AG04450 (cell line): Measurements from ENCODE around the gene TTK. TPM values are rescaled to one million over a fixed set of nuclear protein-coding genes. Genes with fewer than 3 reads are reported as not detected.
A peak's percentile ranks its signal among the peaks of the same experiment; 100 is the strongest.

ENCODE experiments used
- CTCF ChIA-PET: fragments of 300-600, 350-600 bp; formaldehyde crosslinking; extraction: SDS; loops from one replicate; lab custom pipeline; 2022; ENCODE audit warnings: antibody characterized with exemption, inconsistent platforms; lab: Charles Lee
- POLR2A ChIA-PET: fragments of 350-600 bp; formaldehyde crosslinking; extraction: SDS; loops from one replicate; lab custom pipeline; 2021; ENCODE audit warnings: antibody characterized with exemption, inconsistent platforms; lab: Yijun Ruan, JAX
- DNase-seq: peaks from one replicate; pipeline ENCODE4 v3.0.0-alpha.2; 2011; ENCODE audit warnings: low read depth, low spot score
- H3K27ac ChIP-seq: one replicate; pipeline ENCODE4 v1.5.1; 2012; ENCODE audit warnings: low read depth, low read length, control low read depth
- H3K27me3 ChIP-seq: one replicate; pipeline ENCODE4 v1.6.0; 2012; ENCODE audit warnings: low read length; ENCODE audit not compliant: control insufficient read depth, insufficient read depth
- H3K4me3 ChIP-seq: 2 replicates; pipeline ENCODE4 v1.5.1; 2011; ENCODE audit warnings: mild to moderate bottlenecking, low read depth, low read length, control low read depth
- H3K9me3 ChIP-seq: 2 replicates; pipeline ENCODE4 v1.5.1; 2012; ENCODE audit warnings: low read length; ENCODE audit not compliant: control insufficient read depth, insufficient read depth
- polyA plus RNA-seq: library from polyadenylated mRNA; depleted of rRNA; stranded (reverse); fragments of >200 nt; gene quantifications from 2 replicates; pipeline ENCODE4 v1.2.3, GENCODE V29; 2011
- TF ChIP-seq, protein P1 (sequence below): IDR thresholded peaks from 2 replicates; pipeline ENCODE4 v1.5.1; 2011; ENCODE audit warnings: low read depth, low read length, control low read depth, inconsistent platforms

The TTK gene
- polyA plus RNA-seq, 1 experiment = 8.0 TPM

DNA sequence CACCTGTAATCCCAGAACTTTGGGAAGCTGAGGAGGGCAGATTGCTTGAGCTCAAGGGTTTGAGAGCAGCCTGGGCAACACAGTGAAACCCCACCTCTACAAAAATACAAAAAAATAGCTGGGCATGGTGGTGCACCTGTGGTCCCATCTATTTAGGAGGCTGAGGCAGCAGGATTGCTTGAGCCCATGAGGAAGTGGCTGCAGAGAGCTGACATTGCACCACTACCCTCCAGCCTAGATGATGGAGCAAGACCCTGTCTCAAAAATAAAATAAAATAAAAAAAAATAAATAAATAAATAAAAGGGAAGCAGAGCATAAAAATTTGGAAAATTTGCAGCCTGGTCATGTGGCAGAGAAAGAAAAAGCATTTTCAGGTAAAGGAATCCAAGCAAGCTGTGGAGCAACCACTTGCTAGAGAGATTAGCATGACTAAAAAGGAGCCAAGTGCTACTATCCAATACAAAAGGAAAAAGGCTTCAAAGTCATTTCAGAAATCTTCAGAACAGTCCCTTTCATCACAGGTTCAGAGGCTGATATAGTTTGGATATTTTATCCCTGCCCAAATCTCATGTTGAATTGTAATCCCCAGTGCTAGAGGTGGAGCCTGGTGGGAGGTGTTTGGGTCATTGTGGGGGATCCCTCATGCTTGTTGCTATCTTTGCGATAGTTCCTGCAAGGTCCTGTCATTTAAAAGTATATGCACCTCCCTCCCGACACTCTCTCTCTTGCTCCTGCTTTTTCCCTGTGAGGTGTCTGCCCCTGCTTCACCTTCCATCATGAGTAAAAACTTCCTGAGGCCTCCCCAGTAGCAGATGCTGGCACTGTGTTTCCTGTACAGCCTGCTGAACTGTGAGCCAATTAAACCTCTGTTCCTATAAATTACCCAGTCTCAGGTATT, 11.2 kb upstream of the TTK start:
- H3K27me3 ChIP-seq = peaks cover 2% of the 10 kb centered on the region
- H3K4me3 ChIP-seq = no peak overlapping the region
- DNase-seq = no peak
- TF ChIP-seq, protein P1, sequence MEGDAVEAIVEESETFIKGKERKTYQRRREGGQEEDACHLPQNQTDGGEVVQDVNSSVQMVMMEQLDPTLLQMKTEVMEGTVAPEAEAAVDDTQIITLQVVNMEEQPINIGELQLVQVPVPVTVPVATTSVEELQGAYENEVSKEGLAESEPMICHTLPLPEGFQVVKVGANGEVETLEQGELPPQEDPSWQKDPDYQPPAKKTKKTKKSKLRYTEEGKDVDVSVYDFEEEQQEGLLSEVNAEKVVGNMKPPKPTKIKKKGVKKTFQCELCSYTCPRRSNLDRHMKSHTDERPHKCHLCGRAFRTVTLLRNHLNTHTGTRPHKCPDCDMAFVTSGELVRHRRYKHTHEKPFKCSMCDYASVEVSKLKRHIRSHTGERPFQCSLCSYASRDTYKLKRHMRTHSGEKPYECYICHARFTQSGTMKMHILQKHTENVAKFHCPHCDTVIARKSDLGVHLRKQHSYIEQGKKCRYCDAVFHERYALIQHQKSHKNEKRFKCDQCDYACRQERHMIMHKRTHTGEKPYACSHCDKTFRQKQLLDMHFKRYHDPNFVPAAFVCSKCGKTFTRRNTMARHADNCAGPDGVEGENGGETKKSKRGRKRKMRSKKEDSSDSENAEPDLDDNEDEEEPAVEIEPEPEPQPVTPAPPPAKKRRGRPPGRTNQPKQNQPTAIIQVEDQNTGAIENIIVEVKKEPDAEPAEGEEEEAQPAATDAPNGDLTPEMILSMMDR = no peak
- POLR2A ChIA-PET = no interaction called here
- no peak overlapping the region for H3K27ac ChIP-seq
- CTCF ChIA-PET = no interaction called here
- no peaks in the 10 kb centered on the region for H3K9me3 ChIP-seq

DNA sequence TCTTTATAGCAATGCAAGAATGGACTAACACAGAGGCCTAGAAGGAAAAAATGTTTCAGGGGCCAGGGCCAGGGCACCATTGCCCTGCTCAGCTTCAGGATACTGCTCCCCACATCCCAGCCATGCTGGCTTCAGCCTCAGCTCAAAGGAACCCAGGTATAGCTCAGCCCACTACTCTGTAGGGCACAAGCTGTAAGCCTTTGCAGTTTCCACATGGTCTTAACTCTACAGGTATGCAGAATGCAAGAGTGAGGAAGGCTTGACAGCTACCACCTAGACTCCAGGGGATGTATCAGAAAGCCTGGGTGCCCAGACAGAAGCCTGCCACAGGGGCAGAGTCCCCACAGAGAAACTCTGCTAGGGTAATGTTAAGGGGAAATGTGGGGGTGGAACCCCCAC, 10.5 kb upstream of the TTK start:
- H3K27me3 ChIP-seq = peaks cover 2% of the 10 kb centered on the region
- ChIA-PET POLR2A (no interaction called here), CTCF (no interaction called here)
- no peaks in the 10 kb centered on the region for H3K9me3 ChIP-seq
- H3K27ac ChIP-seq = no peak overlapping the region
- TF ChIP-seq, protein P1 = no peak
- H3K4me3 ChIP-seq = no peak overlapping the region
- DNase-seq = no peak

DNA sequence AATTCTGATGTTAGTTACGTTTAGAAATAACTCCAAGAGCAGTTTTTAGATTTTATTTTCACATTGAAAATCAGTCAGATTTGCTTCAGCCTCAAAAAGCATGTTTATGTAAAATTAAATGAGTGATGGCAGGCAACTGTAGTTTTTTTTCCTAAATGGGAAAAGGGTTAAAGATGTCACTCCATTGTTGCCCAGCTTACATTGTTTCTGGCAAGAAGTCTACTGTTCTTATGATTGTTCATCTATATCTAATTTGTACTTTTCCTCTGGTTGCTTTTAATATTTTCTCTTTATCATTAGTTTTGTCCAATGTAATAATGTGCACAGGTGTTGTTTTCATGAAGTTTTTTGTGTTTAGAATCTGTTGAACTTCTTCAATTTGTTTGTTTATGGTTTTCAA, 6.7 kb upstream of the TTK start:
- Histone ChIP-seq H3K27ac (no peak overlapping the region), H3K27me3 (peaks cover 2% of the 10 kb centered on the region), H3K4me3 (no peak overlapping the region), H3K9me3 (no peaks in the 10 kb centered on the region)
- TF ChIP-seq, protein P1 = no peak
- CTCF ChIA-PET = no interaction called here
- POLR2A ChIA-PET = no interaction called here
- no peak for DNase-seq

DNA sequence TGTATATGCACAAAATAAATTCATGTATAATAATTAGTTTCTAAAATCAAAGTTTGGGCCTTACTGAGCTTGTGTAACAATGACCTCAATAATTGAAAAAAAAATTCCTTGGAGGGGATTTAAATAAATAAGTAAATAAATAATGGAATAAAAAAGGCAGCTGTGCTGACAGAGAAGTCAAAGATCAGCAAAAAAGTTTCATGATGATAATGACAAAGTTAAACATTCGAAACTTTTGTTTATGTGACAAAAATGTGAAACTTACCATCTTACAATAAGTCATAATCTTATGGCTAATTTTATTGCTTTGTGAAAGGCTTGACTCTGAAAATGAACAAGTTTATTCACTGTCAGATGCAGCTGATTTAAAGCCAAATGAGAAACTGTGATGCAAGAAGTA, 3.1 kb upstream of the TTK start:
- TF ChIP-seq, protein P1 = no peak

DNA sequence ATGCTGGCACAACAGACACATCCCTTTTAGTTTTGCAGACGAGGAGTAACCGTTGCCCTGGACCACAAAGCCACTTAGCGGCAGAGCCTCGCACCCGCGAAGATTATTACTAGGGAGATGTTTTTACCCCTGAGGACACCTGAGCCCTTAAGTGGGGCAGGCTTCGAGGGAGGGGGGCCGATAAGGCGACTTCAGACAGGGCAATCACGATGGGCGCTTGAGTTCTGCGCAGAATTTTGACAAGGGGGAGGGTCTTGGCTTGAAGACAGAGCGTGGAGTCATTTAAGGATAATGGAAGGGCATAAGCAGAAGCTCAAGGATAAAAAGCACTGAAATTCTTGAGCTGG, 650 bp upstream of the TTK start:
- TF ChIP-seq, protein P1 = no peak
- Histone ChIP-seq H3K27me3 (no peaks in the 10 kb centered on the region), H3K4me3 (peak overlapping the region; percentile 80), H3K9me3 (no peaks in the 10 kb centered on the region), H3K27ac (peak overlapping the region; percentile 85)
- no peak for DNase-seq
- POLR2A ChIA-PET = interaction anchor here (0.6 kb wide), 1 partner anchor 1749 kb away, joined by 5 read pairs; the partner anchor contains the start of gene TENT5A
- CTCF ChIA-PET = interaction anchor here (1.4 to 1.5 kb wide), 2 partner anchors 55 to 136 kb away, joined by 5 to 14 read pairs; no protein-coding TSS in a partner anchor

More for the DNA sequence above, 3.1 kb upstream of the TTK start:
- no peaks in the 10 kb centered on the region for H3K9me3 ChIP-seq
- POLR2A ChIA-PET = no interaction called here
- no peak overlapping the region for H3K27ac ChIP-seq
- CTCF ChIA-PET = interaction anchor here (0.9 to 1.0 kb wide), 3 partner anchors 52 to 133 kb away, joined by 3 to 4 read pairs (median 4); no protein-coding TSS in a partner anchor
- DNase-seq = no peak
- no peak overlapping the region for H3K4me3 ChIP-seq
- no peaks in the 10 kb centered on the region for H3K27me3 ChIP-seq
